Neural progenitor cell (in vitro differentiated cells): ENCODE results near the gene SERPINA6.

Experiments used
- CTCF ChIP-seq: fragments of 200-600 bp; sonication (generic); IDR thresholded peaks from 2 replicates; pipeline ENCODE4 v1.5.1; 2017; ENCODE audit warnings: antibody characterized with exemption, mild to moderate bottlenecking
- EZH2 ChIP-seq: fragments of 200-600 bp; sonication (generic); IDR thresholded peaks from 2 replicates; pipeline ENCODE4 v1.6.1; 2017; ENCODE audit warnings: antibody characterized with exemption, mild to moderate bottlenecking, moderate library complexity

- TF ChIP-seq CTCF (no peak), EZH2 (no peak)
Observed at GRCh38 chr14:94285158-94285557, 38.0 kb downstream of the SERPINA6 start.
